HG03175 (cell line): Measurements from ENCODE around the gene SUPT3H.

Source experiments
- ATAC-seq: cut with Tn5 transposase; IDR thresholded peaks from one replicate; pipeline ENCODE4 v1.9.1; 2021; ENCODE audit warnings: mild to moderate bottlenecking, moderate library complexity; ENCODE audit not compliant: unreplicated experiment

Gene SUPT3H

DNA sequence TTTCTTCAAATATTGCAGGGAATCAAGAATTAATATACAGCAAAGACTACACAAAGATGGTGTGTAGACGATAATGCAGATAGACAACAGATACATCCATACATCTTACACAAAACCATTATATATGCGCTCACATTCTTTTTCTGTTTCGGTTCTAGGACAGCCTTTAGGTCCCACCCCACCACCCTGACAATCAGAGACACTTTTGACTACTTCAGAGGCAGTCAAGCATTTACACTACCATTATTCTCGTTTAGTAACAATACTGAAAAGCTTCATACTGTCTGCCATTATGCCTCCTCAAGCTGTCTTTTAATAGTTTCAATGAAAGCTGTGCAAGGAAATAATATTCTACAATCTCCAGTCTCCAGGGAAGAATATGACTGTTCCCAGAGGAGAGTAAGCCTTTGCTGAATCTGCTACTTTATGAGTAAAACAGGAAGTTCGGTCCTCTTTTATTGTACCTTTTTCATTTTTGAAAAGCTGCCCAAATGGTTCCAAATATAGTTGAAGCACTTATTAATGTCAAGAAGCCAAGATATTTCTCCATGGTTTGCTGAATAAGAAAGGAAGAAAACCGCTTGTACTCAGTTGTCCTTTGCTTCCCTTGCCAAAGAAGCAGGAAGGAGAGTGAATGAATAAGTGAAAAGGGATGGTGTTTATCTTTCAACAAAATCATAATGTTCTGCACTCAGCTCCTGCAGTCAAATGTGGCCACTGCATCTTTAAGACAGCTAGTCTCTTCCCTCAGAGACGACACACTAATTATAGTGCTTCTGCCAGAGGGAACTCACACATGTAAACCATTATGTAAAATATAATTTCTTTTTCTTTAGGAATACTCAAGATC, 521.9 kb downstream of the SUPT3H start:
- no peak for ATAC-seq

DNA sequence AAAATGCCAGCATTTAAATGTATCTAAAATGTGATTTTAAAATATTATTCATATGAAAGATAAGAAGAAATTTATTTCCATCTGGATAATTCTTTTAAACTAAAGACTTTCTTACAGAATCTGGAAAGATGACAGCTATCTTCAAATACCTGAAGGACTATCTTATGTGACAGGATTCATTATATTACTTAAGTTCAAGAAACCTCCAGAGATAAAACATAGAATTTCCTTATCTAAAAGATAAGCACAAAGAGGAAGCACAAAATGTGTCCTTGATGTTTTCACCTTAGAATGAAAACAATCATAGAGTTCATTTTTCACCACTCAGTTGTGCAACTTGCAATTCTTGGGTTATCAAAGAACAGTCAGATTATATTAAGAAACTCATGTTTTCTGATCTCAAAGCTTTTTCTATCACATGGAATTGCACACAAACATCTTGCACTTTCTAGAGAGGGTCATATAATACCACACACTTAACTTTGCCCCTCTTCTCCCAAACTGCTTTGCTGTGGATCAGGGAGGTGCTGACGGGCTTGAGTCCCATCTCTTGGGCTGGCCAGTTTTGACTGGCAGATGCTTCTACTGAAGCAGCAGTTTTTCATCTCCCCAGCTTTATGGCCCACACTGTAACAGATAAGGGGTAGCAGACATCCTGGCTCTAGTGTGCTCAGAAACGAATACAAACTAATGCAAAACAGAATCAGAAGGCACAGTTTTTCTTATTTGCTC, 522.9 kb downstream of the SUPT3H start:
- ATAC-seq, result no peak

DNA sequence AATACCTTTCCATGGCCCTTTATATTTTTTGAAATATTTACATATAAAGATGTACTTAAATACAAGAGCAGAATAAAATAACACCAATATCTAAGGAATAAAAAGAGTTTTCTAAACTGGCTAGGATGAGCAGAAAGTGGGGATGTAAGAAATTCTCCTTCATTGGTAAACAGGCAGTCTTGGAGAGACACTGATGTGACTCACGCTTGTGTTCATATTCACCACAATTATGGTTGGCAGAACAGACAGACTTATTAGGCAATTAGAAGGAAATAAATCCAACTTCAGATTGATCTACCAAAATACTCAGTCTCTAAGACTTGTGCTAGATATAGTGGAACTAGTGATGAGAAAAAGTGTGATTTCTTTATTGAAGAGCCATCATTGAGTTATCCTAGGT, 526.6 kb downstream of the SUPT3H start:
- ATAC-seq, result no peak

- ATAC-seq, result no peak
These were observed 527.4 kb downstream of the SUPT3H start for GRCh38 chr6:44850312-44850711.

DNA sequence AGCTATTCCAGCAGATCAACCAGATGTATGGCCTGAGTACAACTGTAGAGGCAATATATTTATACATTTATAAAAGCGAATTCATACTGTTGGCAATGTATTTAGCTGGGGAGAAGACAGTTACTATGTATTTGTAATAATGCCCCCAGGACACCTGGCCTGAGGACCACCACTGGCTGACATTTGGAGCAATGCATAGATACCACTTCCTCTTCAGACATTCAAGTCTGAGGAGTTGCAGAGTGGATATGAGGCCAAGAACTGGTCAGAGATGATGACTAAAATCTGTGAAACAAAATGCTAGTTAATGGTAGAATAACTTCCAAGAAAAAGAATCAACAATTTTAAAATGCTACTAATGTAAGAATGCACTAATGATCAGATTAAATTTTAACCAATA, 527.9 kb downstream of the SUPT3H start:
- no peak for ATAC-seq

GRCh38 chr6:44843734-44844133, 534.0 kb downstream of the SUPT3H start:
- ATAC-seq, result no peak

DNA sequence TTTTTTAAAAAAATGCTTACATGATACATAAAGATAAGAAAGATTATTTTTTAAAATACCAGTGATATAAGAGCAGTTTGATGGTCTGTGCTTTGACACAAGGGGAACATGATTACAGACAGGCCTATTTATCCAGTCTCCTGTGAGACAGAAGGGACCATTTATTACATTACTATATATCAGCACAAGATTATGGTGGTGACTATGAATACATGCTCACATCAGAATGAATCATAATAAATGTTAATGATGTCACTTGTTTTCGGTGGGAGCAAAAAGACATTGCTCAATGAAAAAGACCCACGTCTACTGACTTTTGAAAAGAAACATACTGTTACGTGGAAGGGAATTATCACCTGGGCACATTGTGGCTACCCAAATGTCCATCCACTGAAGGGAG, 535.1 kb downstream of the SUPT3H start:
- ATAC-seq, result no peak

GRCh38 chr6:44841829-44842228, 535.9 kb downstream of the SUPT3H start:
- no peak for ATAC-seq

GRCh38 chr6:44837741-44838140, 540.0 kb downstream of the SUPT3H start:
- ATAC-seq, result no peak

GRCh38 chr6:44837255-44837654, 540.5 kb downstream of the SUPT3H start:
- no peak for ATAC-seq

DNA sequence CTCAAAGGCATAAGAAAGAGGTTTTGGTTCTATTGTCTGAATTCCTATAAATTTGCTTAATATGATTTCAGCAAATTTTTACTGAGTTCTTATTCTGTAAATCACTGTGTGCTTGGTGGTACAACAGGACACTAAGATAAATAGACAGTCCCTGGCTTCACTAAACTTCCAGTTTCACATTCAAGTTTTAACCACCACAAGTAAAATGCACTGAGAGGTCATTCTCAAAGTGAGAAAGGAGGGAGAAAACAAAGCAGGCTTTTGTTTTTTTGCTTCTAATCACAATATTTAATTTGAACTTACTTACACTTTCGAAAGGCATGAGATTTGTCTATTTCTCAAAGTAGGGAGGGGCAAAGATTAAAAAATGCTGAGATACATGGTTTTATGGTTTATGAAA, 544.5 kb downstream of the SUPT3H start:
- ATAC-seq, result peak; percentile 67

DNA sequence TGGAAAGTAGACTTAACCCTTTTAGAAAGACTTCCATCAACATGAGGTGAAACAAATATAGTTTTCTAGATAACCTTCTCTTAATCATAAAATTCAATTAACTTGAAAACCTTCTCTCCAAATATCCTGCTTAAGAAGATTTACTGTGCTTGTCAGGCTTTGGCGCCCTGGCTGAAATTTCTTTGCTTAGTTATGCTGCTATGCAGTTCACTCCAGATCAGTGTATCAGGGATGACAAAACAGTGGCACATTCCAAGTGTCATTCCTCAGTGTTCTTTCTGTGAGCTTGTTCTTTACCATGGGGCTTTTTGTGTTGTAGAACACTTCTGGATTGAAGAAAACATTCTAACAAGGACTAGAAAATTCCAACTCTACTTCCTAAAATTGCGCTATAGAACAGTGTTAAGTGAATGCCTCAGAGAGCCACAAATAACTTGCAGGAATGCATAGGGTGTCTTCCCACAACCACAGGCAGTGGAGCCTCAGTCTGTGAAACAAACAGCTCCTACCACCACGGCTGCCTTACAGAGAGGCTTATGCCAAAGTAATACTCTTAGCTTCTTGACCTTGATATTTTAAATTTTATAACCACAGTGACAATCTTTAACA, 546.6 kb downstream of the SUPT3H start:
- no peak for ATAC-seq

DNA sequence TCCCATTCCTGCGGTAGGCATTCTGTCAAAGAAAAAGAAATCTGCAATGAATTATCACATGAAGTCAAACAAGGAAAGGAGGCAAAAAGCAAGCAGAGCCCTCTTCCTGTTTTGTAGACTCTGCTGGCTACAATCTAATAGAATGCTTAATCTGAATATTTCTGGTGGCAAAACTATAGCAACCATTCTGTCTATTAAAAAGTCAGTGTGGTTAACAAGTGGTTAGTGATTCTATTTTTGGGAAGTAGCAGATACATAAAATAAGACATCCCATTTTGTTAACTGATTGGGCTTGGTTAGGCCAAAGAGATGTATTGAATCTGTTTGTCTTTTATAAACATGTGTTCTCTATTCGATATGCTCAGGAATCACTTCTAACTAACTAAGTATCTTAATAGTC, 547.9 kb downstream of the SUPT3H start:
- peak; percentile 80 for ATAC-seq

DNA sequence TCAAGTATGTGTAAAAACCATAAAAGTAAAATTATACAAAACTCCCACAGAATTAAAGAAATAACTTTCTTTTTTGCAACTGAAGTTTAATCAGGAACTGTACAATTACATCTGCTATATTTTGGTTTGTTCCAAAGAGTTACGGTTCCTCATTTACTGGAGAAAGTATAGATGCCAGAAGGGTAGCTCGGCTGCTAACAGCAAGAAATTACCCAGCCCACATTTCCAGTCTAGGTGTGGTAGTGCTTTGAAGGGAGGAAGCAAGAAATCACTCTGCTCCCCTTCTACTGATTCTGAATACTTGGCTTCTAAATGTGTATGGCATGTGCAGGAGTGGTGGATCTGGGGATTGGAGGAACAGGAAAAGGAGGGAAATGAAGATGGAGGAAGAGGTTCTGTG, 549.0 kb downstream of the SUPT3H start:
- ATAC-seq, result no peak

GRCh38 chr6:44826025-44826676, 551.6 kb downstream of the SUPT3H start:
- ATAC-seq, result no peak

DNA sequence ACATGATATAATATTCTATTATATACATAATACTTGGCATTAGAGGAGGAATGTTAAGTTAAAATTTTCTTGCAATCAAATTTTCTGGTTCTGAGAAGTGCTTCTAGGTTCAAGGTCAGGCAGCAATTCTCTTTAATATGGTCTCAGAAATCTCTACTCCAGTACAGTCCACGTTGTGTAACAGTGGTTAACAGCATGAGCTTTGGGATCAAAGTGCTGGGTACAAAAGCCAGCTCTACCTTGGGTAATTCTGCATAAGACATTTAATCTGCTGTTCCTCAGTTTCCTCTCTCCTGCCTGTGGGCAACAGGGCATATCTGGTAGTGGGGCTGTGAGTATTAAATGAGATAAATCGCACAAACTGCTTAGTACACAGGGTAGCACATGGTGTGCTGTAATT, 552.5 kb downstream of the SUPT3H start:
- ATAC-seq, result no peak

DNA sequence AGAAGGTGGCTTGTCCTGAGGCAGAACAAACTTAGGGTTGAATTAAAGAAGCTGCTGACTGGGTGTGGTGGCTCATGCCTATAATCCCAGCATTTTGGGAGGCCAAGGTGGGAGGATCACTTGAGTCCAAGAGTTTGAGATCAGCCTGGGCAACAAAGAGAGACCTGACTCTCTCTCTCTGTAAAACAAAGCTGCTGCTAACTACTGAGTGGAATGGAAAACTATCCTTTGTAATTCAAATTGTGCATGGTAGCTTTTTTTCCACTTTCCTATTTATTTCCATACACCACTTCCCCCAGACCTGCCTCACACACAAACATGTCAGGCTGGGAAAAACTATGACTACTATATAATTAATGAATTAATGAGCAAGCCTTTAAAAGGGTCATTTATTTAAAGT, 553.2 kb downstream of the SUPT3H start:
- no peak for ATAC-seq

- ATAC-seq, result no peak
These were observed 557.0 kb downstream of the SUPT3H start for GRCh38 chr6:44820759-44821158.

DNA sequence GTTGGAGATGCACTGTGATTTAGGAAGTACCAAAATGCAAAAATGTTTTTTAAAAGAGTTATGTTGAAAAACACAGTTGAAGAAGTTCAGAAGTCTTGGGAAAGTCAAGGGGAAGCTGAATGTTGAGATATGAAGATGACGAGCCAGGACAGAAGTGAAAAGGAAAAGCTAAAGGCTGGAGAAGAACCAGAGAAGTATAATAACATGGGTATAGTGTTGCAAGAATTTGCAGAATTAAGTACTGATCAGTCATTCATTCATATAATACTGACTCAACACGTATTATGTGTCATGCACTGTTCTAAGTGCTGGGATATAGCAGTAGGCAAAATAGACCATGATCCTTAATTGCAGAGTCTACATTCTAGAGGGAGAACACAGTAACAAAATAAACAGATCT, 557.4 kb downstream of the SUPT3H start:
- ATAC-seq, result no peak

DNA sequence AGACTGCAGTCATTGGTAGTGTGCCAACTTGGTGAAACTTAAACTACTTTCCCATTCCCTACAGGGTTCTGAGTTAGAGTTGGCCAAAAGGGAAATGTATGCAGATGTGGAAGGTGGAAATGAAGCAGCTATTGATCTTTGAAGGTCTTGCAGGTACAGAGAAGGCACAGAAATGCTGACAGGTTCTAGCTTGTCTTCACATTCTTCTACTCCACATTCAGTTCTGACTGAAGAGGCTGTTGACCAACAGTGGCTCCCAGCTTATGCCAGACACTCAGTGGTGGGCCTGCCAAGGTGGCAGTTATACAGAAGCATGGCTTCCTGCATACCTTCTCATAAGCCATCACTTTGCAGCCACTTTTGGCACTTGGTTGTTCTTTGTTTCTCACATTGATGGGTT, 566.3 kb downstream of the SUPT3H start:
- ATAC-seq, result no peak

DNA sequence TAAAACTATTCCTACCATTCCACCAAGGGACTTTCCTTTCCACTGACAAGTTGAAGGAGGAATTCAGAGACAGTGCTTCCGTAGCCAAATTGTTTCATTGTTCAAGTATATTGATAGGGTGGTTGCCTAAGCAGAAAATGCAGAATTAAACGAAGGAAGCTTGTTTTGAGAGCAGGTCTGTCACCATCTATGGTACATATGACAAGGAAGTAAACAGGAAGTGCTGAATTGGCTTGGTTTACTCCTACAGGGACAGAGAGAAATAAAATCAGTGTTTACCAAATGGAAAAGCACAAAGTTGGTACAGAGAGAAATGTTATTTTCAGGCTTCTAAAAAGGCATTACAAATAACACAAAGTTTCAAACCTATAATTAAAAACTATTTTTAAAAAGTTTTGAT, 568.5 kb downstream of the SUPT3H start:
- ATAC-seq, result no peak
